ENCODE data around the gene CD248.

Gene CD248

GRCh38 chr11:66268952-66269905, 47.6 kb downstream of the CD248 start:
- no peak for FAIRE-seq

- FAIRE-seq, result peak; percentile 88
Measured at GRCh38 chr11:66268244-66268951, 48.4 kb downstream of the CD248 start, which contains the start of gene RAB1B. RAB1B (plus strand) TSS chr11:66268639; CDS start chr11:66268680, 41 bp downstream.

- FAIRE-seq, result no peak
Measured at GRCh38 chr11:66267379-66268243, 49.2 kb downstream of the CD248 start.

- no peak for FAIRE-seq
Measured at GRCh38 chr11:66267039-66267378, 49.8 kb downstream of the CD248 start.

- FAIRE-seq, result no peak
Measured at GRCh38 chr11:66266378-66267038, 50.3 kb downstream of the CD248 start.

GRCh38 chr11:66265531-66266377, 51.1 kb downstream of the CD248 start:
- FAIRE-seq, result no peak

- no peak for FAIRE-seq
Measured at GRCh38 chr11:66264914-66265313, 51.9 kb downstream of the CD248 start.
